Epithelial cell of proximal tubule (primary cell): ENCODE results near the gene PCYT2. TPM values are rescaled to one million over a fixed set of nuclear protein-coding genes. Genes with fewer than 3 reads are reported as not detected.

Source experiments
- DNase-seq: peaks from one replicate; pipeline ENCODE4 v3.0.0-alpha.2; 2011; ENCODE audit warnings: low read depth
- H3K4me3 ChIP-seq: 2 replicates; pipeline ENCODE4 v1.5.1; 2011; ENCODE audit warnings: low read depth, mild to moderate bottlenecking, low read length
- CTCF ChIP-seq: conservative IDR thresholded peaks from 2 replicates; pipeline ENCODE4 v1.5.1; 2012; ENCODE audit warnings: low read depth, mild to moderate bottlenecking, low read length
- total RNA-seq: library from RNA; depleted of rRNA; stranded (reverse); fragments of >200 nt; gene quantifications from 2 replicates; pipeline ENCODE4 v1.2.3, GENCODE V29; 2015

The PCYT2 gene
- total RNA-seq, 1 donor from 2014 or later, result 24.3 TPM

- H3K4me3 ChIP-seq, result peak overlapping the region; percentile 85
- no peak for DNase-seq
- TF ChIP-seq CTCF, result no peak
Observed at GRCh38 chr17:81890447-81891302, 20.5 kb downstream of the PCYT2 start.

GRCh38 chr17:81889602-81890001, 21.6 kb downstream of the PCYT2 start:
- no peak for DNase-seq
- H3K4me3 ChIP-seq, result peak overlapping the region; percentile 8
- TF ChIP-seq CTCF, result no peak

GRCh38 chr17:81888988-81889595, 22.1 kb downstream of the PCYT2 start:
- H3K4me3 ChIP-seq, result no peak overlapping the region
- no peak for DNase-seq
- TF ChIP-seq CTCF, result no peak

- no peak for TF ChIP-seq CTCF
- no peak overlapping the region for H3K4me3 ChIP-seq
- DNase-seq, result no peak
Observed at GRCh38 chr17:81888105-81888987, 22.9 kb downstream of the PCYT2 start.

GRCh38 chr17:81885869-81886548, 25.2 kb downstream of the PCYT2 start:
- peak; percentile 74 for DNase-seq
- H3K4me3 ChIP-seq, result no peak overlapping the region
- TF ChIP-seq CTCF, result no peak

GRCh38 chr17:81885454-81885853, 25.7 kb downstream of the PCYT2 start:
- DNase-seq, result no peak
- H3K4me3 ChIP-seq, result no peak overlapping the region
- TF ChIP-seq CTCF, result no peak
